GM18873 (cell line): ENCODE results near the gene NEMP1.
"Not testable (repeated sequence)": the region's sequence is repeated elsewhere in the genome, so short reads cannot be mapped to it uniquely, and the experiment has no call there.

Experiments
- ATAC-seq: cut with Tn5 transposase; IDR thresholded peaks from one replicate; pipeline ENCODE4 v1.9.1; 2021; ENCODE audit warnings: mild to moderate bottlenecking, moderate library complexity, moderate number of reproducible peaks; ENCODE audit not compliant: unreplicated experiment, low FRiP score

The NEMP1 gene, protein sequence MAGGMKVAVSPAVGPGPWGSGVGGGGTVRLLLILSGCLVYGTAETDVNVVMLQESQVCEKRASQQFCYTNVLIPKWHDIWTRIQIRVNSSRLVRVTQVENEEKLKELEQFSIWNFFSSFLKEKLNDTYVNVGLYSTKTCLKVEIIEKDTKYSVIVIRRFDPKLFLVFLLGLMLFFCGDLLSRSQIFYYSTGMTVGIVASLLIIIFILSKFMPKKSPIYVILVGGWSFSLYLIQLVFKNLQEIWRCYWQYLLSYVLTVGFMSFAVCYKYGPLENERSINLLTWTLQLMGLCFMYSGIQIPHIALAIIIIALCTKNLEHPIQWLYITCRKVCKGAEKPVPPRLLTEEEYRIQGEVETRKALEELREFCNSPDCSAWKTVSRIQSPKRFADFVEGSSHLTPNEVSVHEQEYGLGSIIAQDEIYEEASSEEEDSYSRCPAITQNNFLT

GRCh38 chr12:57078519-57079404, at the start of gene NEMP1:
Gene NEMP1, minus strand, starts transcription at chr12:57078791. Its CDS starts 46 bp downstream, at chr12:57078745.
- peak; percentile 96 for ATAC-seq

DNA sequence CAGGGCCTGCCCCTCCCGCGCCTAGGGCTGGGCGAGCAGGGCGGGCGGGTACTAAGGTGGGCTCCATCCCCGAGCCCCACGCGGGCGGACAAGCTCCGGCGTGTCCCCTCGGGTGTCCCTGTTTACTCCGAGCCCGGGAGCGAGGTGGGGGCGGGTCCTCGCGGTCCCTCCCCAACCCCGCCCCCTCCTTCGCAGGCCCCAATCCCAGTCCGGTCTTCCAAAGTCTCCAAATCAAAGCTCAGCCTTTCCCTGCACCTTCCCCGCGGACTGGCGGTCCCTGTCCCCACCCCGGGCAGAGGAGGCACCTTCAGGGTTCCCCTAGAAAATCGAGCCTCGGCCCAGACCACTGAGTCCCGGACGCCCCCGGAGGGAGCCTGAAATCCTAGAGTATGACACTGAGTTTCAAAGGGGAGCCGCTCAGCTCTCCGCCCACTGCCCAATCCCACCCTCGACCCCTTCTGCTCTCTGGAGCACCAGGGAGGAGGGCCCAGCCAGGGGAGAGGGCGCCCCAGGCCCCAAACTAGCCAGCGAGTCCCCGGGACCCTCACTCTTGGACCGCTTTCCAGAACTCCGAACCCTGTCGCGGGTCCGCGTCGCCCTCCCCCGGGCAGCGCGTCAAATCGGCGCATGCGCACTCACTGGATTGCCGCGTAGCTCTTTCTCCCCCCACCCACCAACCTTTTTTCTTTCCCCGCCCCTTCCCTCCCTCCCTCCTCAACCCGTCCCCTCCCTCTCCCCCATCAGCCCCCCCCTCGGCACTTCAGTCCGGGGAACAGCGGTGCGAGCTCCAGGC, 49.3 kb upstream of the NEMP1 start, which contains the start of gene LRP1:
Gene LRP1 (plus strand): TSS at position 758 of the 793 bp plus-strand sequence. CDS start 482 bp downstream, outside the sequence.
- no peak for ATAC-seq

DNA sequence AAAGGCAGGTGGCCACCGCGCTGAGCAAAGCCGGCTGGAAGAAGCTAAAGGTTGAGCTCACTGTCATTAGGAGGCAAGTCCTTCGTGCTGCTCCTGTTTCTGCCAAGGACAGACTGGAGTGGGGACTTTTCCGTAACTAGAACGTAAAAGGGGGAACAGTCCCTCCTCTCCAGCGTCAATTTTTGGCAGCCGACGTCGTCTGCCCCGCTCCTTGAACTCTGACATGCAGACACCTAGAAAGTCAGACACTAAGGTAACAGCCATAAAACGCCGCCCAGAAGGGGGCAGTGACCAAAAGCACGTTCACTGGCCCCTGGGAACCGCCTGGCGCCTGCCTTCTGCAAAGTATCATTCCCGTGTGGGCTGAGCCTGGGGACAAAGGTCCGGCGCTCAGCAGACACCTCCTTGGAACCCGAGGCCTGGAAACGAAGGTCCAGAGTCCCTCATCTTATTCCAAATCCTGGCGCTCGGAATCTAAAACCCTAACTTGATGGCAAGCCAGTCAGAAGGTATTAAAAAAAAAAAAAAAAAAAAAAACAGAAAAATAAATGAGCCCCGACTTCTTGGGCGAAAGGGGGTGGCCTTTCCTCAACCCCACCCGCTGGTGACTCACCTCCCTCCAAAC, 48.6 kb upstream of the NEMP1 start:
- no peak for ATAC-seq

GRCh38 chr12:57126561-57126960, 48.0 kb upstream of the NEMP1 start:
- no peak for ATAC-seq

- no peak for ATAC-seq
These were observed 47.5 kb upstream of the NEMP1 start for GRCh38 chr12:57126061-57126460.

DNA sequence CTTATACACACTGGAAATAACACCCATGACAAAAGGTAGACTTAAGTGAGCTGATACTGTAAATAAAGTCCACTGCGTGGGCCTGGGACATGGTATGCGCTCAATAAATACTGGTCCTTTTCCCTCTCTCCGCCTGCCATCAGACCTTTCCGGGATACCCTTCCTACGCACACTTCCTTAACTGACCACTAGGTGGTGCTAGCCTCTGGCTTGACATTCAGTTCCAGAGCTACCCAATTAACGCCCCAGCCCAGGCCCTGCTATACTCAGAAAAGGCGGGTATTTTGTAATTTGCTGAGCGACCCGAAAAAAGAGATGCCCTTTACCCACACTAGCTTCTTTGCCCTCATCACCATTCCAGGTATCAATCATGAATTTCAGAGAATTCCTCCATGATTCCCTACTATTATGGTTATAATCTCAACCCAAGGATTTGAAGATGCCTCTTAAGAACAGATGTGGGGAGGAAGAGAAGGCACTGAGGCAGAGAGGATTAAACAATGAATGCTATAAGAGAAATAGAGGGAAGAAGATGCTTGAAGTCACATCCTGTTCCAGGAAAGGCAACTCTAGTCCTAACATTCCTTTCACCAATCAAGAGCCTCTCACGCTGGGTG, 45.8 kb upstream of the NEMP1 start:
- ATAC-seq: no peak

DNA sequence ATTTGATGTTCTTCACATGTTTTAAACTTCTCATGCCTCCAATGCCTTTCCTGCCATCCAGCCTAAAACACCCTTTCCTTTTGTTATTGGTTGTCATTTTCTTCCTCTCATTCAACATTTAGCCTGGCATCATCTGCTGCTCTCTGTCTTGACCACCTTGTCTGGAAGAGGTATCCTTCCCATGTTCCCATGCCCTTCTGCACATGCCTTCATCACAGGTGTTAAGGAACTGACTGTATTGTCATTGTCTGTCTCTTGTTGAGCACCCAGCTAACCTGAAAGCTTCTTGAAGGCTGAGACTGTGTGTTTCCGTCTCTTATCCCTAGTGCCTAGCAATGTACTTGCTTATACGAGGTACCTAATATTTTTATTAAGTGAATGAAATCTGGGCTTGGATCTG, 45.2 kb upstream of the NEMP1 start:
- ATAC-seq: no peak

- not testable (repeated sequence) for ATAC-seq
These were observed 42.1 kb upstream of the NEMP1 start for GRCh38 chr12:57120718-57121117.

- no peak for ATAC-seq
These were observed 40.9 kb upstream of the NEMP1 start for GRCh38 chr12:57119294-57120085.

DNA sequence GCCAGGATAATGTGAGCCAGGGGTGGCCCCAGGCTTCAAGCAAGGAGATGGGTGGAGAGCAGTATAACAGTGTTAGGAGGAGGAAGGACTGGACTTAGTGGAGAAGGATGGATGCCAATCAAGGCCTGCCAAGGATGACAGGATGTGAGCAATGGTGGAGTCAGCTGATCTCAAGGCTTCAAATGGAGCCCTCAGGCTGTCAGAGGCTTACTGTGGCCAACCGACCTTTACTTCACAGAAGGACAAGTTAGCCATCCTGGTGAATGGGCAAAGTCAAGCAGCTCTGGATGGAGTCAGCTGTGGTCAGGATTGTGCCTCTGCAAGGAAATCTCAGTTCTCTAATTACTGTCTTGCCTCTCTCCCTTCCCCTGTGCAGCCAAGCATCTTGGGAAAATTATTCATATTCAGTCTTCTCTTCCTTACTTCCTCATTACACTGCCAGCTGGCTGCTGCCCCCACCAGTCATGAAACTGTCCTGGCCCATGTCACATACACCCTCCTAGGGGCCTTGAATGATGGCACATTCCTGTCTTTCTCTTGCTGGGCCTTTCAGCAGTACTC, 40.2 kb upstream of the NEMP1 start:
- no peak for ATAC-seq

- no peak for ATAC-seq
These were observed 38.1 kb upstream of the NEMP1 start for GRCh38 chr12:57116580-57117281.

- peak; percentile 61 for ATAC-seq
These were observed 34.1 kb upstream of the NEMP1 start for GRCh38 chr12:57112492-57113294.

- ATAC-seq: peak; percentile 36
These were observed 32.6 kb upstream of the NEMP1 start, which contains the start of gene STAT6 for GRCh38 chr12:57111031-57111734. Gene STAT6, minus strand, starts transcription at chr12:57111362. Its CDS starts 3,084 bp downstream, at chr12:57108278.

DNA sequence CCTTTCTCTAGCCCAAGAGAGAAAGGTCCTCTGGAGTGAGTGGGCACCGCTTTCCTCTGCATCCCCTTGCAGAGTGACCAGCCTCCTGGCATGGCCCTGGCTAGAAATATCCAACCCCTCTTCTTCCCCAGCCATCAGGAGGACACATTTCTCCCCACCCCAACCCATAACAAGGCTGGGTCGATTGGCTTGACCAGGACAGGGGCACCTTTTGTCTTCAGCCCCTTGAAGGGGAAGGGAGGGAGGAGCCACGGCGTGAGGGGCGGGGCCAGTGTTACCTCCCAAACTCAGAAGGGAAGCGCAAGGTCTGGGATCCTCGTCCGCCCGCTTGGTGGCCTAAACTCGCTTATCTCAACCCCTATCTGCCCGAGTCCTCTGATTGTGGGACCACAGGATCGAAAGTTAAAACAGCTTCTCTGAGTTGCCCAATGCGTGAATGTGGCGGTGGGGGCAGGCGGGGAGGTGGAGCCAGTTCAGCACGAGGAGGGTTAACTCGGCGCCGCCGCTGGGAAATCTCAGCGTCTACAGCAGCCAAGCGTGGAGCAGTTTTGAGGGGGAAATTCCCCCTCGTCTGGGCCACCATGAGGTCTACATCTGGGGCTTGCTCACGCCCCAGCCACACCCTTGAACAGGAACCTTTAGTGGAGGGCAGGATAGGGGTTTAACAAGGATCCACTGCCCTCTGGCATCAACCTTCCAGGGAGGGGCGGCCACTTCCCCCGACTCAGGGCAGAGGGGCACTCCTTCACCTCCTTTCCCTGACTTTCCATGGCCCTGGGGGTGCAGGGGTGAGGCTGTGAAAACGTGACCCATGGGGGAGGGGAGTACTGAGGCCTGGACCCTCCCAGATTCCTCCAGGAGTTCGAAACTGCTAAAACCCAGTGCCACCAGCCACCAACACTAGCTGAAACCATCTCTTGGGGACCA, 31.8 kb upstream of the NEMP1 start:
- peak; percentile 37 for ATAC-seq
